CD4-positive, alpha-beta T cell treated with Interleukin-4 for 1 hour (primary cell): ENCODE data around the gene PYCR2.
A peak's percentile ranks its signal among the peaks of the same experiment; 100 is the strongest.

Source experiments
- DNase-seq, 2 donors: peaks; one replicate each; pipeline ENCODE4 v3.0.0-alpha.2; 2020 to 2022

Gene PYCR2

GRCh38 chr1:225873281-225873850 lies 50.7 kb downstream of the PYCR2 start:
- DNase-seq, result no peak

GRCh38 chr1:225872075-225872430 lies 52.0 kb downstream of the PYCR2 start:
- DNase-seq, result no peak

GRCh38 chr1:225871359-225872074 lies 52.5 kb downstream of the PYCR2 start:
- DNase-seq, result peak in 1 of 2 donors; percentile 30

- no peak for DNase-seq
Observed at GRCh38 chr1:225870911-225871310, 53.1 kb downstream of the PYCR2 start.
